ENCODE results near the gene ADAMTS15. TPM values are rescaled to one million over a fixed set of nuclear protein-coding genes. Genes with fewer than 3 reads are reported as not detected.
A peak's percentile ranks its signal among the peaks of the same experiment; 100 is the strongest.

Gene ADAMTS15
- total RNA-seq, 1 donor from 2014 or later, result 1.8 TPM

DNA sequence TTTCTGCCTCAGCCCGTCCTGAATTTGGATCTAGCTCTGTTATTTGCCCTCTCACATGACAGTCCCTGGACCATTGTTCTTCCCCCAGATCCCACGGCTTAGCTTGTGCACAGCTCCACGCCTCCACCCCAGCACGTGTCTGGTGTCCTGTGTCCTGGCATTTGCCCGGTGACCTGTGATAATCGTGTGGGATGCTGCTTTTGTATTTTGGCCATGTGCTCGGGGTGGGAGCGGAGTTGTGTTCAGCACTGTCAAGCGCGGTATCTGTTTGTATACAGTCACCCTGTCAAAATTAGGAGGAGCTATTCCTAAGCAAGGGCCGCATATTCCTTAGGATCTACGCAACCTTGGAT, 31.9 kb upstream of the ADAMTS15 start:
- DNase-seq (ENCODE audit: low read depth), result no peak

DNA sequence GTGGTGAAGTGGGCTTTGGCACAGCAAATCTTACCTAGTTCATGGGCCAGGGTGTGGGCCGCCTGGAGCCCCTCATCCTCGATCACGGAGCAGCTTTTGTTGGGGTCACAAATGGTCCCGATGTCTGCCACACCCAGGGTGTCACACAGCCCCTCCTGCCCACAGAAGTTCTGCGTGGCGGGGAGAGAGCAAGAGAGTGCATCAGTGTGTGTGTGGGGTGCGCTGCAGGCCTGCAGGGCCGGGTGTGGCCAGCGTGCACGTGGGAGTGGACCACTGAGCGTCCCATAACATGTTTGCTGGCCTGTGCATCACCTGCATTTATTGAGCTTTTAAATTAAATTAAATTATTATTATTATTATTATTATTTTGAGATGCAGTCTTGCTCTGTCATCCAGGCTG, 31.5 kb upstream of the ADAMTS15 start:
- no peak for DNase-seq (ENCODE audit: low read depth)

DNA sequence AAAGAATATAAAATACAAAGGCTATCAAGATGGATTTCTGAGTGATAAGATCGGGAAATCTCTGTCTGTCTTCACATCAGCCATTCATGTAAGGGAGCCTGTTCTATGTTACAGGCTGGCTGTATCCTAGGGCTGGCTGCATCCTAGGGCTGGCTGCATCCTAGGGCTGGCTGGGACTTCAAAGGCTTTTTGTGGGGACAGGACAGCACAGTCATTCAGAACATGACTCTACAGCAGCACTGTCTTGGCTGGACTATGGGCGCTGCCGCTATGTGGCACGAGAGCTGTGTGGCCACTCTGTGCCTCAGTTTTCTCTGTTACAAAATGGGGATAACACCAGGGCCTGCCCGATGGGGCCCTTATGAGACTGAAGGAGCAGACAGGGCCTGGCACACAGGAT, 30.2 kb upstream of the ADAMTS15 start:
- no peak for DNase-seq (ENCODE audit: low read depth)

DNA sequence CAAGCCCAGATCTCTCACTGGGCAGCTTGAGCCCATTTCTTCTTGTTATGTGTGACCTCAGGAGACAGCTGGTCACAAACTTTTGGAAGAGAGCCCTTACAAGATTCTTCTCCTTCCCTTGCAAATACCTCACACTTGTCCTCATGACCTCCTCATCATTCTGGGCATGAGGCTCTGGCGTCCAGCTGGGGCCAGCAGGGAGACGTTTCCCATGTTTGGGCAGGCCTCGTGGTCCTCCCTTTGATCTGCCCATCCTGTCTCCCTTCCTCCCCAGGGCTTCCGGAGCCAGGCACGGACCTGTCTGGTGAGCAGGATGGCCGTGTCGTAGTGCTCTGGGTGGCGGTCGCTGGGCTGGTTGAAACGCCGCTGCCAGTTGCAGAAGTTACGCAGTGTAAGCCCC, 29.7 kb upstream of the ADAMTS15 start:
- peak; percentile 89 for DNase-seq (ENCODE audit: low read depth)

DNA sequence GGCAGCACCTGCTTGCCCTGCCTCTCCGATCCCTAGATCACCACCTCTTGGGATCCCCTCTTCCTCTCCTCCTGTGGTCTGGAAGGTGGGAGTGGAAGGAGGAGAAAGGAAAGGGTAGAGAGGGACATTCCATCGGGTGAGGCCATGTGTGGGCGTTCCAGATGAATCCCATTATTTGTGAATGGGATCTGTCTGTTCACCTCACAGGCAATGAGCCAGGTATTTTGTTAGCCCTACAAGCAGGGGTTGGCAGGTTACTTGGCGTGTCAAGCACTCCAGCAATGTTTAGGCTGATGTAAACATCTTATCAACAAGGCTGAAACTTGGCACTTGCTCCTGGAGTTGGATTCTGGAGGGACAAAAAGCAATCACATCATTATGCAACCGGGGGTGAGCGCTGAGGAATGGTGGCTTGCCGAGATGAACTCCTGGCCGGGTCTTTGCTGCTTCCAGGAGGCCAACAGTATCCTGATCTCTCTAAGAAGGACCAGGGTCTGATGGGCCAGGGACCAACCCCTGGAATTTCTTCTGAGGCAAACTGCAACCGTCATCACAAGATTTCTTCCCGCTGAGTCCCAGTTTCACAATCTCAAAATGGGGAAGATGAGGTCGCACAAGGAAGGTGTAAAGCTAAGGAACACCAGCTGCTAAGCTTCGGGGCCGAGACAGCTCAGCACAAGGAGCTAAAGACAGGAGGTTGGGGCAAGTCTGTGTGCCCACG, 27.8 kb upstream of the ADAMTS15 start:
- no peak for DNase-seq (ENCODE audit: low read depth)

DNA sequence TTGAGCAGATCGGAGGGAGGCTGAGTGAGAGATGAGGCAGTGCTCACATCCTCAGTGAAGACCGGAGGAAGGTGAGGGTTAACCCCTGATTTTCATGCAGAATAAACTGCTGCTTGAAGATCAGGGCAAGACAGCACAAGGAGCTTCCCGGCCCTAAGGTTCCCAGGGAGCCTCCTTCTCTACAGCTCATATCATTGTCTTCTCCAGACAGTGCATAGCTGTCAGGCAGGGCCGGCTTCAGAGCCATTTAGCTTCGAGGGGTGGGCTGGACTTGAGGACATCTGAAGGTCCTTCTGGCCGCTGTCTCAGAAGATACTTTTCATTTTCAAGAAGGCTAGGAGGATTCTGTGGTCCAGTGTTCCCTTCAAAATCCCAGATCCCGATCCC, 27.3 kb upstream of the ADAMTS15 start:
- no peak for DNase-seq (ENCODE audit: low read depth)

DNA sequence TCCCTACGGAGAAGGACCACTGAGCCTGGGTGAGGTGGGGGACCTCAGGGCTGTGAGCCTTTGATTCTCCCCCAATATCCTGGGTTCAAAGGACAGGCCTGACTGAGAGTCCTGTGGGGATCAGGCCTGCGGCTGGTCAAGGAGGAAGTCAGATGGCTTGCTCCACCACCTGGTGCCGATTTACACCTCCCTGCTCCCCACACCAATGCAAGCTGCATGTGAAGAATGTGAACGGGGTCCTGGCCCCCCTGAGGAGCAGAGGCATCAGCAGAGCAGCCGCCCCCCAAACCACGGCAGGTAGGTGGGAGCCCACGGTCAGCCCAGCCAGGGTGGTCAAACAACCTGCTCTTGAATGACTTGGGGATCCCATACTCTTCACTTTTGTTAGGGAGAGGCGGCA, 26.7 kb upstream of the ADAMTS15 start:
- DNase-seq (ENCODE audit: low read depth), result no peak

DNA sequence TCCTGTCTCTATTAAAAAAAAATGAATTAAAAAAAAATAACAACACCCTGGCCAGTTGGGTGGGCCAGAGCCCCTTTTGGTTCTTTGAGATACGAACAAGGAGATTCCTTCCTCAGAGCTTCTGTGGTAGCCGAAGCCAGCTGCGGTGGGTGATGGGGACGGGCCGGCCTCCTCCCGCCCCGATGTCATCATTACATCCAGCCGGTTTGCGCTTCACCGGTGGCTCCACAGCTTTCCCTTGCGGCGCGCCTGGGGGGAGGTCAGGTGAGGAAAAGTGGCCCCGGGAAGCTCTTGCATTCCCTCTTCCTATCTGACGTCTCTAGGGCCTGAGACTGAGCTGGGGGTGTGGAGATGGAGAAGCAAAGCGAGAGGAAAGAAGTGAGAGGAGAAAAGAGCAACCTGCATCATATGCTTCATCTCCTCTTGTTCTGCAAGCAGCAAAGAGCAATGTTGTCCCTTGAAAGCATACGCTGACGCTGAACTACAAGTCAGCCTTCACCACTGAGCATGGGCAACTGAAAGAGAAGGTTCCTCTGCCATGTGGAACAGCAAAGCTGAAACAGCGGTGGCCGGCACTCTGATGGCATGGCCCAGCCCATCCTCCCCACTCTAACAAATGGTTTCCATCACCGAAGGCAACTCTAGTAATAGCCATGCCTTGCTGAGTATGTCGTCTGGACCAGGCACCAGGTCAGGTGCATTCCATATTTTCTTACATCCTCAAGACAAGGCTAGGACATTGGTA, 26.0 kb upstream of the ADAMTS15 start:
- DNase-seq (ENCODE audit: low read depth), result no peak

DNA sequence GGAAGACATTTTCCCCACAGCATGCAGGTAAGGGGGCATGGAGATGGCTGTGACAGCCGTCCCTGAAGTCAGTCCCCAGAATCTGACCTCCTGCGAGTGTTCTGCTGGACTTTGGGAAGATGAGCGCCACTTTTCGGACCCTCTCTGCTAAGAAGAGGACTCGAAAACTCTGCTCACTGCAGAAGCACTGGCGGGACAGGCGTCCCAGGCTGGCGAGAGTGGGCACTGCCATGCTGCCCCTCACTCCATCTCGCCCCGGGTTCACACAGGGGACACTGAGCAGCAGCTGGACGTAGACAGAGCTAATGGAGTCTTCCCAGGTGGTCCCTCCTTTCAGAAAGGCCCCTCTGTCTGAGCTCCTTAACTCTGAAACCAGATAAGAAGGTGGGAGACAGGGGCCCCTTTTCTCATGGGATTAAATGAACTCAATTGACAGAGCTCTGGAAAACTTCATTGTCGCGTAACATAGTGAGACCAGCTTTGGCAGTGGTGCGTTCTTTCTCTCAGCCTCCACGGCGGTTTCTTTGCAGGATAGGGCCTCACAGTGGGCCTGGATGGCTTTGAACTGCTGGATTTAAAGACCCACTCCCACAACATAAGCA, 24.8 kb upstream of the ADAMTS15 start:
- DNase-seq (ENCODE audit: low read depth), result no peak

DNA sequence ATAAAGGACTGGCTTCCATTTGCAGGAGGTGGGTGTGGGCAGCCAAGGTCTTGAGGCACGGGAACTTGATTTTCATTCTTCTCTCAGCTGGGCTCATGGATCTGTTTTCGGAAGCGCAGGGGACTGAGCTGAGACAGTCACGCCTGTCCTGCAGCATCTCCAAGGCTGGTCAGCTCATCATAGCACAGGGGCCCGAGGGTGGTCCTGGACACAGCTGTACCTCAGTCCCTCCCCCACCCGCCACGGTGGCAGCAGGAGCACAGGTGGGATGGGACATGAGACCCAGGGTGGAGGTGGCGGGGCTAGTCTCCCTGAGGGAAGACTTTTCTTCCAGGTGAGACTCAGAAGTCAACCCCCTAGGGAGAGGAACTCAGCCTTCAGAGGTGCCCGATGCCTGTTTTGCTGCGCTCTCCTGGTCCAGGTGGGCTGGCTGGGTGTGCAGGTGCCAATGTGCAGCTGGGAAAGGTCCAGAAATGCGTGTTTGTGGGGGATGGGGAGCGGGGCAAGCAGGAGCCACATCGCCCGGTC, 23.8 kb upstream of the ADAMTS15 start:
- DNase-seq (ENCODE audit: low read depth), result no peak

DNA sequence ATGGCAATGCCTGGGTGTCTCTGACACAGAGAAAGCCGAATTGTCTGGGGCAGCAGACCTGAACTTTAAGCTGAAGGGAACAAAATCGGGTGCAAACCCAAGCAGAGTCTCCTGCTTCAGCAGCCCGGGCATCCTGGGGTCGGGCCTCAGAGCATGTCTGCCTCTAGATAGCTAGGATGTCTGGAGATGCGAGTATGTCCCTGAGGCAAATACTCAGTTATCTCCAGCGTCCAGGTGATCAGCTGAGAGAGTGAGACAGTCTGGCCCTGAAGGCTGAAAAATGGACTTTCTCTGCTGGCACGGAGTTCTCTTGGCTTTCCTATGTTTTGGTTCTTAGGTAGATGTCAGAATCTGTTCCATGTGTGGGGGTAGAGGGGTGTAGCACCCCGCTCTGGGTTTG, 23.3 kb upstream of the ADAMTS15 start:
- DNase-seq (ENCODE audit: low read depth), result no peak

DNA sequence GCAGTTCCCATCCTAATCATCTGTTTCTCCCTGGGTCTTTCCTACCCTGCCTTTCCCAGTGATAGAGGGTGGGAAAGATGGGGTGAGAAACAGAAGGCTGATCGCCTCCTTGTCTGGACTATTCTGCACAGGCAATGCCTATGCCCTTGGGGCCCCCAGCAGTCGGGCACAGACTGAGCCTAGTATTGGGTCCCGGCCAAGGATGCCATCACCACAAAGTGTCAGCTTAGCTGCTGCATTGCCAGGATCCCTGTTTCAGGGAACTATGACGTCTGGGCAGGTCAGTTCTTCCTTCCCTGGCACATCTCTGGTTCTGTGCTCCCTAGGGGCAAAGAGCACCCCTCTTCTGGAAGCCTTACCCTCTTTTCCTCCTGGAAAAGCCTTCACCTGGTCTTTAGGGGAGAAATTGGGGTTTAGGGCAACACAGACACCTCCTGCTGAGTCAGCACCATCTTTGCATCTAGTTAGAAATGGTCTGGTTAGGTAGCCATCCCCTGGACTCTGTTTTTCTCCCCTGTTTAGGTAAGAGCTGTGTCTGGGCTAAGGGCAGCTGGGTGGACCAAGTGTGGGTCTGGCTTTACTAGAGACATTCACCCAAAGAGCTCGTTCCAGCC, 22.1 kb upstream of the ADAMTS15 start:
- DNase-seq (ENCODE audit: low read depth), result no peak

DNA sequence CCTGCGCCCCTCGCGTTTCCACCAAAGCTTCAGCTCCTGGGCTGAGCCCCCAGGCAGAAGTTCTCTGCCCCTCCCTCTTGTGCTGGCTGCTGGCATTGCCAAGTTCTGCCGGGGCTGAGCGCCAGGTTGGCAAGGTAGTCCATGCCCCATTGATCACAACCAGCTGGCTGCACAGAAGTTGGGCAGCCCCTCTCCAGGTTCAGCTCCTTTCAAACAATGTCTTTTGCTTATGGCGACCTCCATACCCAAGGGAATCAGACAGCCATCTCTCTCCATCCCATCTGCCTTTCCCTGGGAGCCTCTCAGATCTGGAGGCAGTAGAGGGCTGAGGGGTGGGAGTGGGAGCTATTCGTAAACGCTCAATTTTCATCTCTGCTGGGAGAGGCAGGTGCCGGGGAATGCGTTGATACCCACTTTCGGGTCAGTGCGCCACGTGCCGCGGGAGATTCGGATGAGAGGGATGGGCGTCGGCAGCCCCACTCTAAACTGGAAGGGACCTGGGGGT, 21.6 kb upstream of the ADAMTS15 start:
- DNase-seq (ENCODE audit: low read depth), result no peak

DNA sequence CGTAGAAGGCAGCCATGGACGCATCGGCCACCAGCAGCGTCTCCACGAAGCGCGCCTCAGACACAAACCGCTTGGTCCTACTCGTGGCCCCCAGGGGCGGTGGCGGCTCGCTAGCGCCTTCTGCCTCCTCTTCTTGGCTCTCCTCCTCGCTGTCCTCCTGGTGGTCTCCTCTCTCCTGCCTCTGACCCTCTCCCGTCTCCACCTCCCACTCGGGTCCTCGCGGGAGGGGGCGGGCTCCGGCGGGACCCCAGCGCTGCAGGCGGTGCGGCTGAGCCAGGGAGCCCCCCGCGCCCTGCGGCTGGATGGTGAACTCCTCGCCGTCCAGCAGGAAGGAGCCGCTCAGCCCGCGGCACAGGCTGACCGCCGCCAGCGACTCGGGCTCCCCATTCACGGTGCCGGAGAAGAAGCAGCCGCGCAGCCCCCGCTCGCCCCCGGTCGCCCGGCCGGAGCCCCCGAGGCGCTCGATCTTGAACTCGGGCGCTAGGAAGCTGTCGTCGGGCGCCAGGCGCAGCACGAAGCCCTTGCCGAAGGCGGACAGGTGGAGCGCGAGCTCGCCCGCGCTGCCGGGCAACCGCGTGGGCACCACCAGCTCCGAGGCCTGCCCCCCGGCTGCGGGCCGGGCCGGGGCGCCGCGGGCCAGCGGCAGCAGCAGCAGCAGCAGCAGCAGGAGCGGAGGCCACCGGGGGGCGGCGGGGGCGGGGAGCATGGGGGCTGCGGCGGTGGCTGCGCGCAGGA, 20.7 kb upstream of the ADAMTS15 start:
- no peak for DNase-seq (ENCODE audit: low read depth)

DNA sequence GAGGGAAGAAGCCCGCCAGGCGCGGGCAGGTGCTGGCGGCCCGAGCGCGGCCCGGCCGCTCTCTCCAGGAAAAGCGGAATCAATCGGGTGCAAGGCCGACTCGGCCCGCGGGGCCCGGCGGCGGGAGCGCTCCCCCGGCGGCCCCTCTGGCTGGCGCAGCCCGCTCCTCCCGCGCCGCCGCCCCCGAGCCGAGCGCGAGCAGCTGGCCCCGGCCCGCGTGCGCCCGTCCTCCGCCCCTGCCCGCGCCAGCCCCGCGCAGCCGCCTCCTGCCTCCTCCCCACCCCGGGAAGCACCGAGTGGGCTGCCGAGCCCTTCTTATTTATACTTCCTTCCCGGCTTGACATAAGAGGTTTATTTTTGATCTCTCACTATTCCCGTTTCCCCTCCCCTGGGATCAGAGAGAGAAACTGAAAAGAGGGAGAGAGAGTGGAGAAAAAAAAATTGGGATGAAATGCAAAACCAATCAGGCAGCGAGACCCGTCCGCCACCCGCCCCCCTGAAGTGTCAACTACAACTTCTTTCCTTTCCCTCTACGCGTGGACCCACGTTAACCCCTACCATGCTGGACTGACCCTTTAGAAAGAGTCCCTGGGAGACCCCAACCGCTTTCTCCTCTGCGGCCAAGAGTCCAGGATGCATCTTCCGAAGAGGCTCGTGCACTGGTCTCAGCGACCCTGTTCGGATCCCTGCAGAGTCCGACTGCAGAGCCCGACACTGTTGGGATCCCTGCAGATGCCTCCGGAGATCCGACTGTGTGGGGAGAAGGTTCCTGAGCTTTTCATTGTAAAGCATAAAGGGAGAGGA, 19.9 kb upstream of the ADAMTS15 start, which contains the start of gene ADAMTS8:
Gene ADAMTS8, minus strand, starts transcription at position 294 of the 804 bp plus-strand sequence. CDS start 323 bp downstream, outside the sequence.
- DNase-seq (ENCODE audit: low read depth), result no peak

DNA sequence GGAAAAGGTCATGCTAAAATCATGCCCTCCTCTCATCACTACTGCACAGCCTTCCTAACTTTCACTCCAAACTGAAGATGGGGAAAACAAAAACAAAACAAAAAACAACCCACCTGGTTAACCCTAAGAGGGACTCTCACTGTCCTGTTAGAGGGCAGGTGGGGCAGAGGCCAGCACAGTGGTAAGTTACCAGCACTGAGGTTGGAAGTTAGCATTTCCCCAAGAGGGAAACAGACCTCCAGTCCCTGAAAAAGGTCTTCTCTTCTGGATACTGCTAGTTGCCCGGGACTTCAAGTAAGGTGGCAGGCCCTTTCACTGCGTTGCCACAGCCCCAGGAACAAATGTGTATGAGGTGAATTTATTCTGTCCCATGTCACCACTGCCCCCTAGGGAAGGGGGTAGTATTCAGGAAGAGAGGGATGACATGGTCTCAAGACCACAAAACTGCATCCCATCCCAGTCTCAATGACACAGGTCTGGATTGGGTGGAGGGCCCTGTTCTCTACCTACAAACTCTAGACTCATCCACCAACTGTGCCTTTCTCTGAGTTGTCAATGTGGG, 19.2 kb upstream of the ADAMTS15 start:
- DNase-seq (ENCODE audit: low read depth), result no peak

DNA sequence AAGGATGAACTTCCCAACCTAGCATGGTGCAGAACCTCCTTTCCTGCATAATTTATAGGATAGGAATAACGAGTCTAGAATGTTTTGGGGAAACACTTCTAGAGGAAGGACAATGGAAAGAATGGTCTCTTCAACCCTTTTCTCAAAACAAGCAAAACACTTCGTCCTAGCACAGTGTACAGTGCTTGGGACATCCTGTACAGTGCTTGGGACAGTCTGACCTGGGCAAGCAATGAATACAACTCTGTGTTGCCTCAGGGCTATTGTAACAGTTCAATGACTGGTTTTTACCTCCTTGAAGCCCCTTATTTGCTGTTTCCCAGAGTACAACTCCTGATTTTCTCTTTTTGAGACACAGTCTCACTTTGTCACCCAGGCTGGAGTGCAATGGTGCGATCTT, 18.5 kb upstream of the ADAMTS15 start:
- DNase-seq (ENCODE audit: low read depth), result no peak

DNA sequence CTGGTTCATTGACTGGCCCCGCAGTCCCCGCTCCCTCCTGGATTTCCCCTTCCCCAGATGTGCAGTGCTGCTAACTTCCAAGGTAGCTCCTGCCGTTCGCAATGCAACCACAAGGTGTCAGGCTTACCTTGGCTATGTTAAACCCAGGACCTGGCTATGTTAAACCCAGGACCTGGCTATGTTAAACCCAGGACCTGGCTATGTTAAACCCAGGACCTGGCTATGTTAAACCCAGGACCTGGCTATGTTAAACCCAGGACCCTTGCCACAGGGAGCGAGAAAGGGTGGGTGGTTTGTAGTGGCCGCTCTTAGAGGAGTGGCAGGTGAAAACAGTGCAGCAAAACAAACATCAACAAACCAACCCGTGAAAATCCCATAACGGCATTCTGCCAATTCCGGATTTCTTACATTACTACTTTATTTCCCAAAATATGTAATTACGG, 17.1 kb upstream of the ADAMTS15 start:
- DNase-seq (ENCODE audit: low read depth), result peak; percentile 69

DNA sequence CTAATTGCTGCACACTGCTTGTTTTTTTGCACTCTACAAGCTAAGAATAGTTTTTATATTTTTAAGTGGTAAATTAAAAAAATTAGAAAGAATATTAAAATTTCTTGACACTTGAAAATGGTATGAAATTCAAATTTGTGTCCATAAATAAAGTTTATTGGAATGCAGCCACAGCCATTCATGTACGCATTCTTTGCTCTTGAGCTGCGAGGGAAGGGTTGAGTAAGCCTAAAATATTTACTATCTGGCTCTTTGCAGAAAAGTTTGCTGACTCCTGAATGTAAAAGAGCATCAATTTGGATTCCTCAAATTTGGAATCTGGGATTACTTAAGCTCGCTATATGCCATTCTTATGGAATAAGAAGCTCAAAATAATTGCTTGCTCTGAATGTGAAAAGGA, 16.6 kb upstream of the ADAMTS15 start:
- DNase-seq (ENCODE audit: low read depth), result no peak

DNA sequence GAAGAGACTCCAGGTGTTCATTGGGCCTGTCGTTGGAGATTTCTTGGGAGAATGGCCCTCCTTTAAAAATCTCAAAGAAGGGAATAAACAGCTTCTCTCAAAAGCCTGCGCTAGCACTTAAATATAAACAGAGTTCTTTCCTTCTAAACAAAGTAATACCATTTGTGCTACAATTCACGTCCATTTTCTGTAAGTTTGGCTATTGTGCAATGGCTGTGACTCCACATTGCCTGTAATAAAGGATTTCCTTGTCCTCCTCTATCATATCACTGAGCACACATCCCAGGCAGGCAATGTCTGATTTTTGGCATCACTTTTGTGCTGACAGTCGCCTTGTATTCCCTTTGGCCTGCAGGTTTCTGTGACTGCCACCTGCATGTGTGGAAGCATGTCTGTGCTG, 15.1 kb upstream of the ADAMTS15 start:
- DNase-seq (ENCODE audit: low read depth), result no peak
